GM19193 (cell line): ENCODE measurements around the gene PROSER3.

Source experiments
- POLR2A ChIP-seq: IDR thresholded peaks from 4 replicates; pipeline ENCODE4 v1.6.1; 2011; ENCODE audit not compliant: insufficient read depth, insufficient read length; ENCODE audit errors: extremely low read depth

The PROSER3 gene

GRCh38 chr19:35792888-35793287 is 34.9 kb downstream of the PROSER3 start:
- TF ChIP-seq POLR2A = no peak

GRCh38 chr19:35793381-35794165 is 35.6 kb downstream of the PROSER3 start:
- no peak for TF ChIP-seq POLR2A

- TF ChIP-seq POLR2A = no peak
Measured at GRCh38 chr19:35796645-35797542, 38.9 kb downstream of the PROSER3 start.

GRCh38 chr19:35797663-35798062 is 39.7 kb downstream of the PROSER3 start:
- TF ChIP-seq POLR2A = no peak

- TF ChIP-seq POLR2A = no peak
Measured at GRCh38 chr19:35801828-35802227, 43.9 kb downstream of the PROSER3 start.

GRCh38 chr19:35805526-35806102 is 47.6 kb downstream of the PROSER3 start:
- TF ChIP-seq POLR2A = no peak

GRCh38 chr19:35806597-35806996 is 48.6 kb downstream of the PROSER3 start:
- no peak for TF ChIP-seq POLR2A

GRCh38 chr19:35807633-35808032 is 49.7 kb downstream of the PROSER3 start:
- no peak for TF ChIP-seq POLR2A

- TF ChIP-seq POLR2A = no peak
Measured at GRCh38 chr19:35811317-35812219, 53.6 kb downstream of the PROSER3 start.

- TF ChIP-seq POLR2A = no peak
Measured at GRCh38 chr19:35812220-35813042, 54.5 kb downstream of the PROSER3 start, which contains the start of gene PRODH2. Gene PRODH2 (minus strand): TSS chr19:35812845. CDS start chr19:35812805, 40 bp downstream.

- no peak for TF ChIP-seq POLR2A
Measured at GRCh38 chr19:35813043-35813890, 55.3 kb downstream of the PROSER3 start.

GRCh38 chr19:35816262-35816661 is 58.3 kb downstream of the PROSER3 start:
- no peak for TF ChIP-seq POLR2A

GRCh38 chr19:35816846-35817245 is 58.9 kb downstream of the PROSER3 start:
- no peak for TF ChIP-seq POLR2A
